K562 (cell line): ENCODE results near the gene OR6Y1. TPM values are rescaled to one million over a fixed set of nuclear protein-coding genes. Genes with fewer than 3 reads are reported as not detected.

ENCODE experiments used
- ATAC-seq: fragments of 200-7000 bp; cut with Tn5 transposase; 3 replicates; pipeline ENCODE4 v1.9.1; 2020; ENCODE audit warnings: moderate library complexity
- BruUV-seq: library from RNA; stranded (reverse); fragments of 400-500 nt; replicated peaks from 2 replicates; lab custom pipeline; 2021; lab: Mats Ljungman, UMichigan
- CTCF ChIA-PET: fragments of 300-600 bp; formaldehyde crosslinking; extraction: SDS; loops from one replicate; lab custom pipeline; 2021; ENCODE audit warnings: low intra/inter-chr PET ratio; lab: Yijun Ruan, JAX
- POLR2A ChIA-PET: fragments of 300-600, 350-650 bp; sonication (Branson Sonifier 250); formaldehyde crosslinking; extraction: SDS; loops from one replicate; lab custom pipeline; 2021; ENCODE audit warnings: antibody characterized with exemption, inconsistent platforms; lab: Yijun Ruan, JAX
- DNase-seq, 4 experiments: peaks; one replicate each; pipeline versions ENCODE4 v3.0.0 to v3.0.0-alpha.2; 2011 to 2018; ENCODE audit warnings: low spot score in 3 of 4, mixed read lengths in 3 of 4; ENCODE audit errors: extremely low read depth in 1 of 4
- FAIRE-seq: peaks from 2 replicates; lab custom pipeline; 2011; peaks lifted over from hg19 to GRCh38; lab: Jason Lieb, UNC
- H2AFZ ChIP-seq: 2 replicates; pipeline ENCODE4 v1.6.0; 2011; ENCODE audit warnings: low read depth, low read length, control low read depth, inconsistent platforms
- H3K27ac ChIP-seq: fragments of 200-600 bp; 3 replicates; pipeline ENCODE4 v1.8.0; 2011; ENCODE audit warnings: low read depth, mild to moderate bottlenecking, control low read depth, inconsistent platforms, low read length, moderate library complexity, mixed read lengths; ENCODE audit errors: extremely low read depth
- H3K27me3 ChIP-seq, 2 experiments: fragments of 300-600 bp in 1 of 2; 2 replicates in 1 of 2; 3 replicates in 1 of 2; pipeline versions ENCODE4 v1.6.0 to v1.8.0; 2011; ENCODE audit warnings: inconsistent platforms in 2 of 2, low read length in 2 of 2, mild to moderate bottlenecking in 1 of 2, mixed read lengths in 1 of 2, moderate library complexity in 1 of 2; ENCODE audit not compliant: control insufficient read depth in 2 of 2, insufficient read depth in 2 of 2
- H3K36me3 ChIP-seq: fragments of 300-600 bp; 3 replicates; pipeline ENCODE4 v1.8.0; 2011; ENCODE audit warnings: mild to moderate bottlenecking, low read length, inconsistent platforms; ENCODE audit not compliant: control insufficient read depth, insufficient read depth
- H3K4me1 ChIP-seq, 2 experiments: fragments of 200-600 bp in 1 of 2; replicated peaks in 1 of 2; 2 replicates in 1 of 2; 3 replicates in 1 of 2; pipeline versions ENCODE4 v1.5.1 to v1.8.0; 2011; ENCODE audit warnings: inconsistent platforms in 2 of 2, low read length in 2 of 2, mild to moderate bottlenecking in 1 of 2, mixed read lengths in 1 of 2, moderate library complexity in 1 of 2; ENCODE audit not compliant: control insufficient read depth in 2 of 2, insufficient read depth in 2 of 2
- H3K4me2 ChIP-seq: 2 replicates; pipeline ENCODE4 v1.6.1; 2011; ENCODE audit warnings: low read length, control low read depth, inconsistent platforms, mixed read lengths; ENCODE audit not compliant: insufficient read depth
- H3K4me3 ChIP-seq: fragments of 200-600 bp; sonication (generic), shearing (Covaris generic); 2 replicates; pipeline ENCODE4 v1.5.1; 2016; ENCODE audit warnings: control low read depth, inconsistent platforms
- H3K79me2 ChIP-seq: fragments of 200-600 bp; 3 replicates; pipeline ENCODE4 v1.8.0; 2011; ENCODE audit warnings: low read length, inconsistent platforms; ENCODE audit not compliant: control insufficient read depth, insufficient read depth
- H3K9ac ChIP-seq, 2 experiments: 2 replicates each; pipeline versions ENCODE4 v1.6.0 to v1.6.1; 2011; ENCODE audit warnings: low read depth in 2 of 2, low read length in 2 of 2, control low read depth in 1 of 2, inconsistent platforms in 1 of 2, mild to moderate bottlenecking in 1 of 2, mixed read lengths in 1 of 2; ENCODE audit not compliant: insufficient read depth in 1 of 2
- H3K9me1 ChIP-seq: one replicate; pipeline ENCODE4 v1.6.0; 2011; ENCODE audit warnings: inconsistent platforms, mild to moderate bottlenecking, low read length, moderate library complexity; ENCODE audit not compliant: control insufficient read depth, insufficient read depth
- H3K9me3 ChIP-seq: replicated peaks from 2 replicates; pipeline ENCODE4 v1.5.1; 2011; ENCODE audit warnings: low read depth, low read length, inconsistent platforms; ENCODE audit not compliant: control insufficient read depth, insufficient read depth
- H4K20me1 ChIP-seq: replicated peaks from 2 replicates; pipeline ENCODE4 v1.6.1; 2011; ENCODE audit warnings: low read length, inconsistent platforms, mixed read lengths; ENCODE audit not compliant: control insufficient read depth, insufficient read depth
- C11orf30 ChIP-seq: fragments of 450-650 bp; IDR thresholded peaks from 2 replicates; pipeline ENCODE4 v1.6.1; 2016; ENCODE audit warnings: low read depth, mild to moderate bottlenecking
- CC2D1A ChIP-seq: fragments of 450-650 bp; IDR thresholded peaks from 2 replicates; pipeline ENCODE4 v1.6.1; 2017; ENCODE audit warnings: mild to moderate bottlenecking
- CTCF ChIP-seq, 3 experiments: IDR thresholded peaks in 2 of 3; conservative IDR thresholded peaks in 1 of 3; 2 replicates each; pipeline ENCODE4 v1.5.1; 2011 to 2012; ENCODE audit warnings: low read length in 3 of 3, mild to moderate bottlenecking in 3 of 3, control low read depth in 2 of 3, improper control_type of control experiment in 1 of 3, inconsistent platforms in 1 of 3, low read depth in 1 of 3, mixed read lengths in 1 of 3, moderate library complexity in 1 of 3; ENCODE audit not compliant: insufficient read depth in 2 of 3
- DNMT1 ChIP-seq: fragments of 450-650 bp; IDR thresholded peaks from 2 replicates; pipeline ENCODE4 v1.6.1; 2016; ENCODE audit warnings: antibody characterized with exemption, mild to moderate bottlenecking
- L3MBTL2 ChIP-seq: fragments of 450-650 bp; IDR thresholded peaks from 2 replicates; pipeline ENCODE4 v1.6.1; 2016; ENCODE audit warnings: mild to moderate bottlenecking, moderate library complexity
- MAFF ChIP-seq: IDR thresholded peaks from 2 replicates; pipeline ENCODE4 v1.6.1; 2012; ENCODE audit warnings: low read length, improper control_type of control experiment
- MAFG ChIP-seq: fragments of 450-650 bp; conservative IDR thresholded peaks from 2 replicates; pipeline ENCODE4 v1.6.1; 2016; ENCODE audit warnings: missing genetic modification characterization, missing compliant biosample characterization
- NFIC ChIP-seq: fragments of 450-650 bp; IDR thresholded peaks from 2 replicates; pipeline ENCODE4 v1.6.1; 2017; ENCODE audit warnings: mild to moderate bottlenecking, inconsistent platforms
- POU5F1 ChIP-seq: fragments of 150-350 bp; IDR thresholded peaks from 2 replicates; pipeline ENCODE4 v1.6.1; 2014; ENCODE audit warnings: borderline replicate concordance, low read length, low read depth, mild to moderate bottlenecking; ENCODE audit not compliant: partially characterized antibody
- RAD21 ChIP-seq, 2 experiments: fragments of 250-450 bp in 1 of 2; fragments of 450-650 bp in 1 of 2; sonication (Bioruptor Pico) in 1 of 2; formaldehyde crosslinking in 1 of 2; IDR thresholded peaks in 1 of 2; conservative IDR thresholded peaks in 1 of 2; 2 replicates each; pipeline versions ENCODE4 v1.4.0 to v1.8.0; 2020 to 2022; ENCODE audit warnings: mild to moderate bottlenecking in 2 of 2, moderate library complexity in 1 of 2
- RUNX1 ChIP-seq: sonication (generic); IDR thresholded peaks from 2 replicates; pipeline ENCODE4 v1.6.1; 2016; ENCODE audit warnings: antibody characterized with exemption, low read depth
- SMC3 ChIP-seq: conservative IDR thresholded peaks from 2 replicates; pipeline ENCODE4 v1.6.1; 2011; ENCODE audit warnings: low read depth, low read length, improper control_type of control experiment; ENCODE audit not compliant: insufficient read depth
- TOE1 ChIP-seq, 2 experiments: fragments of 450-650 bp in 1 of 2; sonication (generic) in 1 of 2; formaldehyde crosslinking in 1 of 2; IDR thresholded peaks; 2 replicates each; pipeline versions ENCODE4 v1.7.1 to v1.8.0; 2016 to 2022; ENCODE audit warnings: borderline replicate concordance in 2 of 2, mild to moderate bottlenecking in 2 of 2, antibody characterized with exemption in 1 of 2, inconsistent platforms in 1 of 2, low read depth in 1 of 2, missing genetic modification reagents in 1 of 2, moderate library complexity in 1 of 2
- ZNF316 ChIP-seq: fragments of 450-650 bp; IDR thresholded peaks from 2 replicates; pipeline ENCODE4 v1.6.1; 2016
- WGBS: fragments of 100-300 bp; shearing (Covaris generic); methylation state at CpG from one replicate; pipeline ENCODE4 v1.1.6; 2016; ENCODE audit warnings: low coverage, mixed read lengths; ENCODE audit not compliant: insufficient coverage; ENCODE audit errors: missing lambda C conversion rate; 5-methylcytosine and 5-hydroxymethylcytosine counted together
- in situ Hi-C: fragments of 300-500 bp; cut with MboI; formaldehyde crosslinking; loops from 4 replicates; pipeline ENCODE4 v1.15.0; 2018; ENCODE audit warnings: inconsistent platforms, mixed read lengths
- intact Hi-C: fragments of 100-400 bp; cut with micrococcal nuclease; formaldehyde crosslinking; loops from 2 replicates; pipeline ENCODE4 v1.14.2; 2022
- polyA plus RNA-seq, 8 experiments: library from polyadenylated mRNA; depleted of rRNA in 4 of 8; stranded (reverse) in 5 of 8; unstranded in 3 of 8; fragments of >200 nt; fragmentation: Nextera tagmentation in 2 of 8; fragmentation: Illumina TruSeq in 1 of 8; extraction: Ambion mirVana in 2 of 8; extraction: Trizol in 1 of 8; gene quantifications; 2 replicates each; pipeline versions ENCODE4 v1.2.1 to v1.2.3, GENCODE V29; 2011 to 2014; ENCODE audit warnings: inconsistent platforms in 1 of 8, missing spikeins in 1 of 8
- total RNA-seq, 7 experiments: library from RNA; depleted of rRNA in 6 of 7; stranded (reverse); fragments of >200 nt in 6 of 7; fragmentation: Illumina TruSeq in 2 of 7; extraction: Trizol in 2 of 7; gene quantifications; 2 replicates each; pipeline versions ENCODE4 v1.2.1 to v1.2.3, GENCODE V29; 2011 to 2021; ENCODE audit warnings: low replicate concordance in 1 of 7

Gene OR6Y1
- total and polyA plus RNA-seq, 9 of the 15 experiments (the other 6 are each of a cell fraction or from before 2014, with no cell fraction given), result not detected

GRCh38 chr1:158507511-158507910 lies 46.7 kb downstream of the OR6Y1 start:
- Histone ChIP-seq H2AFZ (no peak overlapping the region), H3K9ac (no peak overlapping the region), H3K27ac (no peak overlapping the region), H3K4me2 (no peak overlapping the region), H3K79me2 (no peaks in the 10 kb centered on the region), H3K36me3 (no peaks in the 10 kb centered on the region), H4K20me1 (no peaks in the 10 kb centered on the region)
- FAIRE-seq, result no peak
- POLR2A ChIA-PET, result no interaction called here
- intact Hi-C loops, result loop anchor here (2.0 kb wide), 2 partner anchors 491 to 565 kb away; no protein-coding TSS in a partner anchor
- no peak for ATAC-seq
- no peak for TF ChIP-seq L3MBTL2
- TF ChIP-seq CC2D1A, result no peak
- TF ChIP-seq ZNF316, result peak; percentile 58
- TF ChIP-seq MAFF, result 0 out of 2 replicates have a peak, but pooled peaks have one; percentile 6
- peak; percentile 77 for TF ChIP-seq MAFG (tag)
- TF ChIP-seq C11orf30, result peak; percentile 37; the same call in 1 of the 2 replicates
- TF ChIP-seq, all 486 proteins: peak for 4
- Histone ChIP-seq H3K9me3 (no peaks in the 10 kb centered on the region), H3K27me3 (no peaks in the 10 kb centered on the region), H3K9me1 (no peaks in the 10 kb centered on the region), H3K4me1 (no peaks in the 10 kb centered on the region), H3K4me3 (no peak overlapping the region)
- in situ Hi-C loops, result no loop called here
- WGBS, result 0% methylated on average over 2 of the region's 2 CpGs
- DNase-seq, result no peak
- BruUV-seq, result no TSS peak
- CTCF ChIA-PET, result interaction anchor here (1.8 kb wide), 1 partner anchor 491 kb away, joined by 4 read pairs; no protein-coding TSS in a partner anchor

- Histone ChIP-seq H3K27me3 (no peaks in the 10 kb centered on the region), H3K36me3 (no peaks in the 10 kb centered on the region), H3K9ac (no peak overlapping the region), H3K4me1 (no peaks in the 10 kb centered on the region), H3K9me1 (no peaks in the 10 kb centered on the region), H3K4me3 (no peak overlapping the region), H4K20me1 (no peaks in the 10 kb centered on the region), H2AFZ (no peak overlapping the region), H3K27ac (no peak overlapping the region), H3K4me2 (no peak overlapping the region), H3K9me3 (no peaks in the 10 kb centered on the region), H3K79me2 (no peaks in the 10 kb centered on the region)
- peak; percentile 93 for ATAC-seq
- no TSS peak for BruUV-seq
- POLR2A ChIA-PET, result no interaction called here
- intact Hi-C loops (loop anchor here (2.0 kb wide), 2 partner anchors 492 to 566 kb away; no protein-coding TSS in a partner anchor), in situ Hi-C loops (no loop called here)
- DNase-seq, result peak; percentile 10 to 61 (median 20)
- CTCF ChIA-PET, result interaction anchor here (0.9 to 1.8 kb wide), 3 partner anchors 20 to 565 kb away, joined by 4 read pairs; no protein-coding TSS in a partner anchor
- FAIRE-seq, result peak; percentile 29
- WGBS, result 0% methylated on average over 1 of the region's 1 CpG
- TF ChIP-seq POU5F1, result no peak
- TF ChIP-seq RUNX1, result no peak
- no peak for TF ChIP-seq TOE1 (IDR thresholded peaks at IDR 0.05; ENCODE audit: borderline replicate concordance)
- TF ChIP-seq TOE1 (CRISPR knock-in tag; IDR thresholded peaks at IDR 0.05; ENCODE audit: borderline replicate concordance, low read depth), result no peak
- TF ChIP-seq SMC3, result peak; percentile 61; the same call in 1 of the 2 replicates
- TF ChIP-seq CTCF (IDR thresholded peaks at IDR 0.05 in 2 of 3, conservative IDR thresholded peaks at IDR 0.05 in 1 of 3; ENCODE audit: insufficient read depth in 2 of 3, low read depth in 1 of 3, low read length in 3 of 3), result peak; percentile 63 to 70 (median 65)
- TF ChIP-seq NFIC, result no peak
- TF ChIP-seq DNMT1, result no peak
- TF ChIP-seq RAD21 (CRISPR knock-in tag; conservative IDR thresholded peaks at IDR 0.05 in 1 of 2, IDR thresholded peaks at IDR 0.05 in 1 of 2), result peak; percentile 62 to 70
These were observed 47.7 kb downstream of the OR6Y1 start for GRCh38 chr1:158506369-158506987.
